Activated T-cell treated with anti-CD3 and anti-CD28 coated beads, Interleukin-2, amount 50 U/mL, for 72 hours (primary cell): ENCODE measurements around the gene PAEP. TPM values are rescaled to one million over a fixed set of nuclear protein-coding genes. Genes with fewer than 3 reads are reported as not detected.

Experiments
- ATAC-seq, 2 donors: fragments of 150-1000 bp; cut with Tn5 transposase; replicated peaks in 1 of 2; 2 replicates each; pipeline ENCODE4 v1.10.0; 2021; ENCODE audit warnings: moderate library complexity in 2 of 2, mild to moderate bottlenecking in 1 of 2
- DNase-seq, 2 donors: peaks; one replicate each; pipeline ENCODE4 v3.0.0; 2021 to 2022; ENCODE audit warnings: mixed read lengths in 1 of 2
- H3K27ac Mint-ChIP-seq: one replicate; pipeline ENCODE4 v1.8.0; 2022; ENCODE audit warnings: mild to moderate bottlenecking, moderate library complexity, mixed read lengths
- H3K27me3 Mint-ChIP-seq: one replicate; pipeline ENCODE4 v1.8.0; 2022; ENCODE audit warnings: low read depth, mixed read lengths
- H3K36me3 Mint-ChIP-seq, 2 donors: one replicate each; pipeline ENCODE4 v1.8.0; 2022; ENCODE audit warnings: mixed read lengths in 2 of 2, mild to moderate bottlenecking in 1 of 2; ENCODE audit not compliant: insufficient read depth in 2 of 2
- H3K4me1 Mint-ChIP-seq: one replicate; pipeline ENCODE4 v1.8.0; 2022; ENCODE audit warnings: low read depth, mixed read lengths
- H3K4me3 Mint-ChIP-seq, 2 donors: one replicate each; pipeline ENCODE4 v1.8.0; 2022; ENCODE audit warnings: mild to moderate bottlenecking in 2 of 2, mixed read lengths in 2 of 2, moderate library complexity in 2 of 2
- H3K9me3 Mint-ChIP-seq, 2 donors: one replicate each; pipeline ENCODE4 v1.8.0; 2022; ENCODE audit warnings: mixed read lengths in 2 of 2
- total RNA-seq, 2 donors: library from RNA; stranded (reverse); gene quantifications; one replicate each; pipeline ENCODE4 v1.2.3, GENCODE V29; 2022

PAEP gene
- total RNA-seq, 2 donors from 2014 or later = not detected

DNA sequence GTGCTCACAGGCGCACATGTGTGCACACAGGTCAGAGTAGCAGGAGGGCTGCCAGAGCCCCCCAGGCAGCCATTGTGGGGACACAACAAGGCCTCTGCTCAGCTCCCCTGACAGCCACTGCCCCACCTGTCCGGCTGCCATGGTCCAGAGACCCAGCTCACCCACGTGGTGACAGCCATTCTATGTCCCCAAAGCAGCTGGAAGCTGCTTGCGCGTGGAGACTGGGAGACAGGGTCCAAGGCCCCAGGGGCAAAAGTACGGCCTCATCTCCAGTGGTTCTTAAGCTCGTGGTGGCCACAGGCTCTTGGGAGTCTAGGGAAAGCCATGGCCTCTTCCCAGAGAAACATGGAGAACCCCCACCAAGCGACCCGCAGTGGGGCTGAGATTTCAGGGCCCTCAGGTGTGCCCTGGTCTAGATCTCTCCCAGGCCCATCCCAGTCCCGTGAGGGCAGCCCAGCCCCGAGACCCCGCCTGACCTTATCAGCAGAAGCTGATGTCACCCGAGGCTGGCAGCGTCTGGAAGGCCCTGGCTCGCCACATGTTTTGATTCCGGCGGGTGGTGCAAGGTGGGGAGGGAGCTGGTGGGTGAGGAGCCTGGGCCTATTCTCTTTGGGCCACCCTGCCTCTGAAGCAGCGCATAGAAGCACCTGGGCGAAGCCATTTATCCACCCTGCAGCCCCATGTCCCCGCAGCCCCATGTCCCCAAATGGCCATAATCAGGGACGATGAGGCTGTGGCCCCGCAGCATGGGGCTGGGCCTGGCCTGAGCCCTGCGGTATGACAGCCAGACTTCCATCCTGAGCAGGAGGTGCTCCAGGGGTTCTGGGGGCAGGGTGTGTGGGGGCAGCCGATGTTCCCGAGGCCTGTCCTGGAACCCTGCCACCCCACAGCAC, 46.1 kb downstream of the PAEP start:
- Mint-ChIP-seq H3K9me3 (no peaks in the 10 kb centered on the region), H3K27ac (no peak overlapping the region), H3K4me1 (no peaks in the 10 kb centered on the region), H3K4me3 (no peak overlapping the region), H3K27me3 (no peaks in the 10 kb centered on the region), H3K36me3 (no peaks in the 10 kb centered on the region)
- DNase-seq (no peak), ATAC-seq (no peak)

DNA sequence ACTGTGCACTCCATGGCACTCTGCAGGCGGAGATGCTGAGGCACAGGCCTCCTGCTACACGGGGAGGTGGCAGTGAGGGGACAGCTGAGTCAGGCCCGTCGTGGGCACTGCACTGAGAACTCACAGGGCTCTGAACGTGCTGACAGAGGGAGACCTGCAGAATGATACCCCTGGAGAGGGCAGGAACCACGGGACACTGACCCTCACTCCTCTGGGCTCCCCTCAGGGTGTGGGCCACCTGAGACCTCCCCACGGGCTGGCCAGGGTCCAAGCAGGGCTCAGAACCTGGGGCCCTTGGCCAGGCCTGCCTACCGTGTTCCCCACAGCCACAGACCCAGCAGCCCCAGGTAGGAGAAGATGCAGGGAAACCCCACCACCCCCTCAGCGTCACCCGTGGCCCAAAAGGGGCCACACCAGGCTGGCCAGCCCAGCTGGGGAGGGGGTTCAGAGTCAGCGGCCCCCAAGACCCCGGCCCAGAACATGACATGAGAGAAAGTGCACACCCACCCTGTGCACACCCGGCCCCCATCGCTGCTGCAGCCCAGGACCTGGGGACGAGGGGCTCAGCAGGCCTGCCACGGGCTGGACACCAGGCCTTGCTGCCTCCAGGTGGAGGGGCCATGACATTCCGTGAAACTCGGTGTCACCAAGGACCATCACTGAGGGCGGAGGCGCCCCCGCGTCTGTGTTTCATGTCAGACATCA, 46.9 kb downstream of the PAEP start:
- DNase-seq (no peak), ATAC-seq (no peak)
- H3K27me3 Mint-ChIP-seq = no peaks in the 10 kb centered on the region
- H3K4me3 Mint-ChIP-seq = no peak overlapping the region
- no peak overlapping the region for H3K27ac Mint-ChIP-seq
- H3K36me3 Mint-ChIP-seq = no peaks in the 10 kb centered on the region
- no peaks in the 10 kb centered on the region for H3K9me3 Mint-ChIP-seq
- no peaks in the 10 kb centered on the region for H3K4me1 Mint-ChIP-seq

GRCh38 chr9:135608999-135609317, 47.4 kb downstream of the PAEP start:
- Mint-ChIP-seq H3K9me3 (no peaks in the 10 kb centered on the region), H3K4me3 (no peak overlapping the region), H3K27me3 (no peaks in the 10 kb centered on the region), H3K4me1 (no peaks in the 10 kb centered on the region), H3K36me3 (no peaks in the 10 kb centered on the region), H3K27ac (no peak overlapping the region)
- no peak for DNase-seq
- ATAC-seq = no peak

DNA sequence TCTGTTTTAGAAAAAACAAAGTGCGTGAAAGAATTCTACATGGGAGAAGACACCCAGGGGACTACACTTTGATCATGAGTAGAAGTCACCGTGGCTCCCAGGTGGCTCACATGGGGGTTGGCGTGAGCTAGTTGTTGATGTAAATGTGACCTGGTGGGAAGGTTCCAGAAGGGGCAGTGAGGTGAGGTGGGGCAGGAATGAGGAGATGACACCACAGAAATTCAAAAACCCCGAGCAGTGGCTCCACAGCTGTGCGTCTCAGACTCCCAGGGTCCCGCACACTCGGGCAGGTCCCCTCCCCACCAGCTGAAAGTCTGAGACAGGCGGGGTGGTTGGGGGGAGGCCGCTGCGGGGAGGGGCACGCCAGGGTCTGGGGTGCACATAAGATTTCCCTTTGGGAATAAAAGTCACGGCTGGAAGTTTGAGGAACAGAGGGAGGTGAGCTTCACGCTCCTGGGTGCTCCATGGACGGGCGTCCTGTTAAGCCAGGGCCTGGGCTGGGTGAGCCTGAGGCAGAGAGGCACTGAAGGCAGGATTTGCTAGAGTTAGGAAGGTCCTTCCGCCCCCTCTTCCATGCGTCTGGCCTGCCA, 47.9 kb downstream of the PAEP start:
- Mint-ChIP-seq H3K4me1 (no peaks in the 10 kb centered on the region), H3K27ac (no peak overlapping the region), H3K36me3 (no peaks in the 10 kb centered on the region), H3K4me3 (no peak overlapping the region), H3K27me3 (no peaks in the 10 kb centered on the region), H3K9me3 (no peaks in the 10 kb centered on the region)
- no peak for ATAC-seq
- no peak for DNase-seq

DNA sequence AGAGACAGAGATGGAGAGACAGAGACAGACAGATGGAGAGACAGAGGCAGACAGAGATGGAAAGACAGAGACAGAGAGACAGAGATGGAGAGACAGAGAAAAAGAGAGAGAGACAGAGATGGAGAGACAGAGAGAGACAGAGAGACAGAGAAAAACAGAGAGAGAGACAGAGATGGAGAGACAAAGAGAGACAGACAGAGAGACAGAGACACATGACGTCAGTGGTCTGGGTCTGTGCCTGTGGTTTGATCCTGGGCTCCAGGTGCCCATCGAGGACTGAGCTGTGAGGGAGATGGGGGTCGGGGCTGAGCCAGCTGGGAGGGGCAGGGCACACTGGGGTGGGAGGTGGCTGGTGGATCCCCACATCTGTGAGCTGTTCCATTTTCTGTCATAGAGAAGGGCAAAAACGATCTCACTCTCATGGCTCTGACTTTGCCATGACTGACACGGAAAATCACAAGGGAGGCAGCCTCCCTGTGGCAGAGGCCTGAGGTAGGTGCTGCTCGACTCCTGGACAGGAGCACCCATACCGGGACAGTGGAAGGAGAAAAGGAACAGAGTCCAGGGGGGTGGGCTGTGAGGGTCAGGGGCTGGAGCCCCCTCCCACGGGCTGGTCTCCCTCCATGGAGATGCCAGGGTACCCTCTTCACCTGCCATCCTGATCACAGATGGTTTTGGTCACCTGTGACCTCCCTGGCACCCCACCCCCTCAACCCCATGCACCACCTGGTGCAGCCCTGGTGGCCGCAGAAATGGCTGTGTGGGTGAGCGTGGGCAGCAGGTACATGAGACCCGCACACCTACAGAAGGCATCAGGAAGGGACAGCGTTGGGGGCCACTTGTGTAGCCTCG, 49.0 kb downstream of the PAEP start:
- DNase-seq (no peak), ATAC-seq (no peak)
- H3K4me3 Mint-ChIP-seq = no peak overlapping the region
- no peaks in the 10 kb centered on the region for H3K4me1 Mint-ChIP-seq
- no peaks in the 10 kb centered on the region for H3K27me3 Mint-ChIP-seq
- H3K9me3 Mint-ChIP-seq = no peaks in the 10 kb centered on the region
- H3K36me3 Mint-ChIP-seq = no peaks in the 10 kb centered on the region
- H3K27ac Mint-ChIP-seq = no peak overlapping the region

DNA sequence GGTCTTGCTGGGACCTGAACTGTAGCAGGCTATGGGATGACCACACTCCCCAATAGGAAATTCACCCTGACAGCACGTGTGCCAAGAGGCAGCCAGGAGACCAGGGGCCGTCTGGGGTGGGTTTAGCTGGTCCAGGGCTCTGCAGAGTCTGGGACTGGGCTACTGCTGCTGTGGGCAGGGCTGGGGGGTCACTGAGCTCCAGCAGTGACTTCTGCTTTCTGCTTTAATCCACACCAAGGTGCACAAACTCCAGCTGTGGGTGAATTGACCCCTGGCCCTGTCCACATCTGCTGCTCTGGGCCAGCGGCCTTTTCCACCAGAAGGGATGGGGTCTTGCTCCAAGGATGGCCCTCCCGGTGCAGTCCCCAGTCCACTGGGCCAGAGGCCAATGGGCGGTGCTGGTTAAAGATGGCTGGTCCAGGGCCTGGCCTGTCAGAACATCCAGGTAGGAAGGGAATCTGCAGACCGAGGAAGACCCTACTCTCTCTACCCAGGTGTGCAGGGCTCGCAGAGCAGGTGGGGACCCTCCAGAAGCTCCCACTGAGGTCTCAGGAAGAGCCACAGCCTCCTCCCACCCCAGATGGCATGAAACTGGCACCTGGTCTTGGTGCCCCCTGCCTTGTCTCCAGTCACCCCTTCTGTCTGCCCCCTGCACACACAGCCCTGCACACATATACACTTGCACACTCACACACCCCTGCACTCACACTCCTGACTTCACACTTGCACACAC, 49.8 kb downstream of the PAEP start:
- Mint-ChIP-seq H3K36me3 (no peaks in the 10 kb centered on the region), H3K27me3 (no peaks in the 10 kb centered on the region), H3K9me3 (no peaks in the 10 kb centered on the region), H3K4me1 (no peaks in the 10 kb centered on the region), H3K27ac (no peak overlapping the region), H3K4me3 (no peak overlapping the region)
- DNase-seq (no peak), ATAC-seq (no peak)

GRCh38 chr9:135611875-135612209, 50.3 kb downstream of the PAEP start:
- no peak overlapping the region for H3K4me3 Mint-ChIP-seq
- H3K9me3 Mint-ChIP-seq = no peaks in the 10 kb centered on the region
- H3K27ac Mint-ChIP-seq = no peak overlapping the region
- no peak for ATAC-seq
- H3K4me1 Mint-ChIP-seq = no peaks in the 10 kb centered on the region
- no peaks in the 10 kb centered on the region for H3K36me3 Mint-ChIP-seq
- DNase-seq = no peak
- no peaks in the 10 kb centered on the region for H3K27me3 Mint-ChIP-seq

GRCh38 chr9:135612437-135612836, 50.9 kb downstream of the PAEP start:
- Mint-ChIP-seq H3K36me3 (no peaks in the 10 kb centered on the region), H3K27ac (no peak overlapping the region), H3K9me3 (no peaks in the 10 kb centered on the region), H3K27me3 (no peaks in the 10 kb centered on the region), H3K4me3 (no peak overlapping the region), H3K4me1 (no peaks in the 10 kb centered on the region)
- ATAC-seq = no peak
- no peak for DNase-seq

GRCh38 chr9:135612981-135613910, 51.7 kb downstream of the PAEP start:
- Mint-ChIP-seq H3K4me3 (no peak overlapping the region), H3K9me3 (no peaks in the 10 kb centered on the region), H3K36me3 (no peaks in the 10 kb centered on the region), H3K27ac (no peak overlapping the region), H3K4me1 (no peaks in the 10 kb centered on the region), H3K27me3 (peaks cover 2% of the 10 kb centered on the region)
- no peak for DNase-seq
- no peak for ATAC-seq

DNA sequence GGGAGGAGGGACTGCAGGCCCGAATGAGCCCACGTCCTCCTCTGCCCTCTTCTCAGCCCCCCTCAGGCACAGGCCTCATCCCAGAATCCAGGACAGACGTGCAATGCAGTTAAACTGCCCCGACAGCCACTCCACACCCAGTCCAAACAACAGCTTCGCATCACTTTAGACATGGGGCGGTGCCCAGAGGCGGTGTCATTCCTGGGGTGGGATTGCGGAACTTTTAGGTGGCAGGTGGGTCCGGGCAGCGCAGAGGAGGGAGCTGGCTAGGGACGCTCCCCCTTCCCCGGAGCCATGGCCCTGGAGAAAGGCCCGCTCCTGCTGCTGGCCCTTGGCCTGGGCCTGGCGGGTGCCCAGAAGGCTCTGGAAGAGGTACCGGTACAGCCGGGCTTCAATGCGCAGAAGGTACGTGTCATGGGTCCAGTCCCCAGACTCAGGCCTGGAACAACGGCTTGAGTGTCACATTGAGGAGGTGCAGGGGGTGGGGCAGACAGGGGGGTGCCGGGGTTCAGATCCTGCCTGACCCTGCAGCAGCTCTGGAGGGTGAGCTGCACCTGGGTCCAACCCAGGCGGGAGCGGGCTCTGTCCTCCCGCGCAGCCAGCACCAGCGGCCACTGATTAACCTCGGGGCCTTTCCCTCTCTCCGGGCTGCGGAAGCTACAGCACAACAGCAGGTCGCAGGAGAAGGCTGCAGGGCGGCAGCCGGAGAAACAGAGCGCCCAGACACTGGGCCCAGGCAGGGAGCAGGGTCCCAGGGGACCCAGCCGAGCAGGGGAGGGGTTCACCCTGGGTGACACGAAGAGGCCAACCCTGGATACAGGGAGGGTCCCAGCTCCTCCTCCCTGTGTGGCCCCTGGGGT, 52.6 kb downstream of the PAEP start:
- no peak for ATAC-seq
- Mint-ChIP-seq H3K36me3 (no peaks in the 10 kb centered on the region), H3K27me3 (peaks cover 4% of the 10 kb centered on the region), H3K4me1 (no peaks in the 10 kb centered on the region), H3K4me3 (no peak overlapping the region), H3K27ac (no peak overlapping the region), H3K9me3 (no peaks in the 10 kb centered on the region)
- no peak for DNase-seq
